Breast epithelium (tissue), 3 donors: ENCODE data around the gene EHMT1.

Experiments used
- CTCF ChIP-seq, 3 donors: fragments of 450-650 bp; IDR thresholded peaks; one replicate each; pipeline ENCODE4 v1.5.1; 2016 to 2017; ENCODE audit warnings: antibody characterized with exemption in 3 of 3, mild to moderate bottlenecking in 3 of 3, moderate library complexity in 3 of 3
- POLR2AphosphoS5 ChIP-seq, 3 donors: sonication (generic); formaldehyde crosslinking; IDR thresholded peaks; one replicate each; pipeline ENCODE4 v1.6.1; 2017; ENCODE audit warnings: antibody characterized with exemption in 3 of 3

DNA sequence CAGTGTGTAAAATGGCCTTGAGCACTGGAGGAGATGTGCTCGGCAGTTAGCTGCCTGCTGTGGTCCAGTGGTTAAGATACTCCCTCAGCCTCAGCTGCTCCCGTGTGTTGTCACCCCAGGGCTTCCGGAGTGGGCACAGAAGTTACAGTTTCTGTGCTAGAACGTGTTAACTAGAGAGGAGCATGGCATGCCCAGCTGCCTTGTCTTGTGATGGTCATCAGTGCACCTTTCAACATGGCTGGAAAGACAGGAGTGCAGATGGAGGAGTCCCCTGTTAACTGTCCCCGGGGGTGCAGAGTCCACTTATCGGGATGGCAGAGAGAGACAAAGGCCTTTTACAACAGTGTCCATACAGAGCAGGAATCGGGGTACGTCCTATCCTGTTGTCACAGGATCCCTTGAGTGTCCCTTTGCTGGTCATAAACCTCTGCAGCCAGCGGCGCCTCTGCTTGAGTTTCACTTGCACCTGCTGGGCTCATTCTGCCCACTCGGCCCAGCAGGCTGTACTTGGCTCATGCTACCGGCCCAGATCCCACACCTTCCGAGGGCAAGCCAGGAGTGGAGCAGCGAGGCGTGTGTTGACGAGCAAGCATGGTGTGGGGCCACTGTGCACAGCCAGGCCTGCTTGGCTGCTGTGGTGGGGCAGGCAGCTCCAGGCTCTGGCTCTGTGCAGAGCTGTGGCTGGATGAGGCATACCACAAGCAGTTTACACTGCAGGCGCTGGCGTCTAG is 112.6 kb downstream of the EHMT1 start:
- no peak for TF ChIP-seq CTCF (IDR thresholded peaks at IDR 0.05)
- TF ChIP-seq POLR2AphosphoS5 (IDR thresholded peaks at IDR 0.05): no peak
